Smooth muscle cell of the pulmonary artery (primary cell): ENCODE results near the gene TM9SF1. TPM values are rescaled to one million over a fixed set of nuclear protein-coding genes. Genes with fewer than 3 reads are reported as not detected.

Experiments used
- total RNA-seq: library from RNA; depleted of rRNA; stranded (reverse); fragments of >200 nt; gene quantifications from 2 replicates; pipeline ENCODE4 v1.2.3, GENCODE V29; 2014

TM9SF1 gene
- total RNA-seq, 1 donor from 2014 or later: 113 TPM

Other genes with a start within 250 kb of the TM9SF1 start
- gene DHRS4, start 241.7 kb downstream of the TM9SF1 start, total RNA-seq: 41.7 and 45.9 TPM in 2 replicates
- 8.4 and 11.5 TPM in 2 replicates for gene DHRS4L2, start 206.5 kb downstream of the TM9SF1 start, total RNA-seq
- 0.17 TPM in 1 of 2 replicates, not detected in the other for gene CARMIL3, start 143.4 kb downstream of the TM9SF1 start, total RNA-seq
- gene CPNE6, start 123.9 kb downstream of the TM9SF1 start, total RNA-seq: not detected in 2 replicates
- 26.8 and 35.3 TPM in 2 replicates for gene PCK2, start 101.1 kb downstream of the TM9SF1 start, total RNA-seq
- 50.9 and 56.8 TPM in 2 replicates for gene DCAF11, start 80.7 kb downstream of the TM9SF1 start, total RNA-seq
- 0.65 and 0.96 TPM in 2 replicates for gene NRL, start 80.5 kb downstream of the TM9SF1 start, total RNA-seq
- gene FITM1, start 64.8 kb downstream of the TM9SF1 start, total RNA-seq: 0.20 TPM in 2 replicates
- 87.2 and 96.2 TPM in 2 replicates for gene PSME1, start 59.2 kb downstream of the TM9SF1 start, total RNA-seq
- 11.4 and 14.0 TPM in 2 replicates for gene EMC9, start 53.9 kb downstream of the TM9SF1 start, total RNA-seq
- gene PSME2, start 48.8 kb downstream of the TM9SF1 start, total RNA-seq: 58.8 and 64.5 TPM in 2 replicates
- 26.7 and 35.1 TPM in 2 replicates for gene RNF31, start 47.9 kb downstream of the TM9SF1 start, total RNA-seq
- 54.0 and 57.1 TPM in 2 replicates for gene IRF9, start 34.2 kb downstream of the TM9SF1 start, total RNA-seq
- gene REC8, start 23.4 kb downstream of the TM9SF1 start, total RNA-seq: 0.65 and 1.2 TPM in 2 replicates
- 42.3 and 84.2 TPM in 2 replicates for gene IPO4, start 6.6 kb downstream of the TM9SF1 start, total RNA-seq
- 0.07 and 0.53 TPM in 2 replicates for gene TSSK4, start 10.3 kb upstream of the TM9SF1 start, total RNA-seq
- gene CHMP4A, start 18.0 kb upstream of the TM9SF1 start, total RNA-seq: 21.8 and 24.1 TPM in 2 replicates
- 14.8 and 15.4 TPM in 2 replicates for gene MDP1, start 20.6 kb upstream of the TM9SF1 start, total RNA-seq
- gene NEDD8, start 36.9 kb upstream of the TM9SF1 start, total RNA-seq: 122 and 125 TPM in 2 replicates
- 88.9 and 107 TPM in 2 replicates for gene GMPR2, start 37.5 kb upstream of the TM9SF1 start, total RNA-seq
- gene TINF2, start 47.2 kb upstream of the TM9SF1 start, total RNA-seq: 55.0 and 55.8 TPM in 2 replicates
- 0.65 and 1.5 TPM in 2 replicates for gene TGM1, start 67.7 kb upstream of the TM9SF1 start, total RNA-seq
- 22.6 and 33.2 TPM in 2 replicates for gene RABGGTA, start 76.2 kb upstream of the TM9SF1 start, total RNA-seq
- 12.9 and 29.0 TPM in 2 replicates for gene DHRS1, start 104.3 kb upstream of the TM9SF1 start, total RNA-seq
- gene NOP9, start 104.4 kb upstream of the TM9SF1 start, total RNA-seq: 21.2 and 28.0 TPM in 2 replicates
- gene CIDEB, start 112.5 kb upstream of the TM9SF1 start, total RNA-seq: 1.6 and 2.3 TPM in 2 replicates
- 3.0 and 4.8 TPM in 2 replicates for gene LTB4R2, start 114.7 kb upstream of the TM9SF1 start, total RNA-seq
- gene LTB4R, start 116.1 kb upstream of the TM9SF1 start, total RNA-seq: 1.9 and 2.7 TPM in 2 replicates
- gene ADCY4, start 139.6 kb upstream of the TM9SF1 start, total RNA-seq: 3.3 and 4.9 TPM in 2 replicates
- gene RIPK3, start 144.6 kb upstream of the TM9SF1 start, total RNA-seq: 0.26 TPM in 1 of 2 replicates, not detected in the other
- 56.5 and 76.4 TPM in 2 replicates for gene NFATC4, start 172.7 kb upstream of the TM9SF1 start, total RNA-seq
- 6.9 and 16.7 TPM in 2 replicates for gene NYNRIN, start 203.6 kb upstream of the TM9SF1 start, total RNA-seq
- 3.5 and 4.2 TPM in 2 replicates for gene CBLN3, start 234.2 kb upstream of the TM9SF1 start, total RNA-seq
- 66.7 and 68.0 TPM in 2 replicates for gene KHNYN, start 234.5 kb upstream of the TM9SF1 start, total RNA-seq
- 10.2 and 11.8 TPM in 2 replicates for gene SDR39U1, start 247.3 kb upstream of the TM9SF1 start, total RNA-seq